GM23338 (cell line): ENCODE data around the gene SPATS2. TPM values are rescaled to one million over a fixed set of nuclear protein-coding genes. Genes with fewer than 3 reads are reported as not detected.

Source experiments
- ATAC-seq: fragments of 200-7000 bp; cut with Tn5 transposase; 3 replicates; pipeline ENCODE4 v1.9.1; 2020
- DNase-seq: peaks from one replicate; pipeline ENCODE4 v3.0.0-alpha.2; 2015; ENCODE audit warnings: low spot score
- H2AFZ ChIP-seq: fragments of 200-600 bp; sonication (generic); 2 replicates; pipeline ENCODE4 v1.8.0; 2016; ENCODE audit warnings: antibody characterized with exemption, mild to moderate bottlenecking, moderate library complexity
- H3F3A ChIP-seq: fragments of 200-600 bp; sonication (generic); replicated peaks from 2 replicates; pipeline ENCODE4 v1.8.0; 2017; ENCODE audit warnings: antibody characterized with exemption, mixed run types, low read depth
- H3K27ac ChIP-seq: fragments of 200-600 bp; sonication (generic); 2 replicates; pipeline ENCODE4 v1.6.1; 2016; ENCODE audit warnings: low read depth
- H3K27me3 ChIP-seq: fragments of 200-600 bp; sonication (generic); 2 replicates; pipeline ENCODE4 v1.8.0; 2016; ENCODE audit warnings: mild to moderate bottlenecking, mixed run types, moderate library complexity; ENCODE audit not compliant: insufficient read depth
- H3K36me3 ChIP-seq: fragments of 200-600 bp; sonication (generic); 2 replicates; pipeline ENCODE4 v1.8.0; 2016; ENCODE audit warnings: mild to moderate bottlenecking; ENCODE audit not compliant: insufficient read depth
- H3K4me1 ChIP-seq: fragments of 200-600 bp; sonication (generic); 2 replicates; pipeline ENCODE4 v1.8.0; 2016; ENCODE audit warnings: mild to moderate bottlenecking, moderate library complexity; ENCODE audit not compliant: insufficient read depth
- H3K4me2 ChIP-seq: fragments of 200-600 bp; sonication (generic); 2 replicates; pipeline ENCODE4 v1.7.1; 2017; ENCODE audit warnings: mixed run types
- H3K4me3 ChIP-seq: fragments of 200-600 bp; sonication (generic); 2 replicates; pipeline ENCODE4 v1.6.1; 2016; ENCODE audit warnings: mixed run types
- H3K79me2 ChIP-seq: fragments of 200-600 bp; sonication (generic); replicated peaks from 2 replicates; pipeline ENCODE4 v1.8.0; 2017; ENCODE audit warnings: mild to moderate bottlenecking; ENCODE audit not compliant: insufficient read depth
- H3K9me2 ChIP-seq: fragments of 200-600 bp; sonication (generic); 2 replicates; pipeline ENCODE4 v1.8.0; 2017; ENCODE audit not compliant: insufficient read depth
- H4K20me1 ChIP-seq: fragments of 200-600 bp; sonication (generic); replicated peaks from 2 replicates; pipeline ENCODE4 v1.8.0; 2017; ENCODE audit warnings: mild to moderate bottlenecking; ENCODE audit not compliant: insufficient read depth
- H3K27ac Mint-ChIP-seq: 2 replicates; pipeline ENCODE4 v1.8.0; 2020; ENCODE audit warnings: inconsistent platforms, mild to moderate bottlenecking, moderate library complexity, mixed read lengths
- H3K27me3 Mint-ChIP-seq: 3 replicates; pipeline ENCODE4 v1.8.0; 2022; ENCODE audit warnings: low read depth, mild to moderate bottlenecking, moderate library complexity, mixed read lengths, inconsistent platforms; ENCODE audit not compliant: insufficient read depth, poor library complexity
- H3K36me3 Mint-ChIP-seq: 3 replicates; pipeline ENCODE4 v1.8.0; 2021; ENCODE audit warnings: low read depth, mild to moderate bottlenecking, inconsistent platforms, moderate library complexity, mixed read lengths
- H3K4me1 Mint-ChIP-seq: 3 replicates; pipeline ENCODE4 v1.8.0; 2020; ENCODE audit warnings: mild to moderate bottlenecking, inconsistent platforms, mixed read lengths
- H3K4me3 Mint-ChIP-seq: 3 replicates; pipeline ENCODE4 v1.8.0; 2021; ENCODE audit warnings: moderate library complexity, mild to moderate bottlenecking, inconsistent platforms, mixed read lengths
- H3K9me3 Mint-ChIP-seq: 3 replicates; pipeline ENCODE4 v1.8.0; 2020; ENCODE audit warnings: moderate library complexity, mild to moderate bottlenecking, inconsistent platforms, mixed read lengths
- CREB1 ChIP-seq: fragments of 250-450 bp; sonication (Bioruptor Pico); IDR thresholded peaks from 2 replicates; pipeline ENCODE4 v1.5.0; 2020; ENCODE audit warnings: low read depth, mild to moderate bottlenecking, moderate library complexity
- CTCF ChIP-seq, 2 experiments: fragments of 200-600 bp in 1 of 2; sonication (generic) in 1 of 2; conservative IDR thresholded peaks; 2 replicates each; pipeline versions ENCODE4 v1.5.1 to v1.6.1; 2016 to 2017; ENCODE audit warnings: antibody characterized with exemption in 2 of 2, low read depth in 2 of 2, mild to moderate bottlenecking in 2 of 2, moderate library complexity in 1 of 2
- EZH2phosphoT487 ChIP-seq: fragments of 200-600 bp; sonication (generic); IDR thresholded peaks from one replicate; pipeline ENCODE4 v1.8.1; 2018; ENCODE audit warnings: antibody characterized with exemption; ENCODE audit not compliant: unreplicated experiment
- JUNB ChIP-seq: IDR thresholded peaks from one replicate; pipeline ENCODE4 v1.6.1; 2016; ENCODE audit warnings: antibody characterized with exemption; ENCODE audit not compliant: unreplicated experiment
- NANOG ChIP-seq: IDR thresholded peaks from 2 replicates; pipeline ENCODE4 v1.6.1; 2016; ENCODE audit warnings: antibody characterized with exemption, borderline replicate concordance
- POLR2AphosphoS5 ChIP-seq: IDR thresholded peaks from 2 replicates; pipeline ENCODE4 v1.6.1; 2016; ENCODE audit warnings: antibody characterized with exemption, low read depth
- ZNF462 ChIP-seq: fragments of 250-450 bp; sonication (Bioruptor Pico); IDR thresholded peaks from 2 replicates; pipeline ENCODE4 v1.5.0; 2020; ENCODE audit warnings: mild to moderate bottlenecking, moderate library complexity
- polyA plus RNA-seq: library from polyadenylated mRNA; unstranded; fragments of >200 nt; fragmentation: Nextera tagmentation; extraction: Ambion mirVana; gene quantifications from 2 replicates; pipeline ENCODE4 v1.2.1, GENCODE V29; 2016
- total RNA-seq: library from RNA; depleted of rRNA; stranded (reverse); fragments of >200 nt; shearing (Covaris generic); gene quantifications from 2 replicates; pipeline ENCODE4 v1.2.3, GENCODE V29; 2014

SPATS2 gene
- total and polyA plus RNA-seq, 2 experiments from 2014 or later: 20.6 to 61.0 TPM

GRCh38 chr12:49330032-49330619 lies 37.1 kb upstream of the SPATS2 start (continued):
- TF ChIP-seq ZNF462 (CRISPR knock-in tag) (no peak), CREB1 (no peak)

- Histone ChIP-seq H3K27me3 (peaks cover 48% of the 10 kb centered on the region), H3K36me3 (peaks cover 18% of the 10 kb centered on the region; the same call in 1 of the 2 replicates), H2AFZ (no peak overlapping the region), H3F3A (peaks cover 22% of the 10 kb centered on the region), H3K4me1 (peaks cover 6% of the 10 kb centered on the region; the same call in 1 of the 2 replicates), H3K4me3 (no peak overlapping the region), H3K9me2 (no peaks in the 10 kb centered on the region), H3K79me2 (no peaks in the 10 kb centered on the region), H3K27ac (no peak overlapping the region), H3K4me2 (no peak overlapping the region), H4K20me1 (peaks cover 5% of the 10 kb centered on the region)
- TF ChIP-seq POLR2AphosphoS5 (no peak), JUNB (no peak), NANOG (no peak), EZH2phosphoT487 (no peak), CTCF (conservative IDR thresholded peaks at IDR 0.05; ENCODE audit: low read depth in 2 of 2) (no peak)
- Mint-ChIP-seq H3K36me3 (peaks cover 42% of the 10 kb centered on the region), H3K27ac (no peak overlapping the region), H3K27me3 (peaks cover 52% of the 10 kb centered on the region), H3K9me3 (peaks cover 5% of the 10 kb centered on the region; the same call in 2 of the 3 replicates), H3K4me3 (no peak overlapping the region), H3K4me1 (peaks cover 27% of the 10 kb centered on the region)
- DNase-seq: no peak
- no peak for ATAC-seq
These were observed 36.5 kb upstream of the SPATS2 start for GRCh38 chr12:49330631-49331379.
